ENCODE measurements around the gene UBB.

GRCh38 chr17:16358394-16358793 is 22.5 kb upstream of the UBB start:
- TF ChIP-seq POLR2AphosphoS5 (IDR thresholded peaks at IDR 0.05; ENCODE audit: low read depth, low read length) (no peak), CTCF (IDR thresholded peaks at IDR 0.05) (no peak), TCF7L2 (IDR thresholded peaks at IDR 0.05; ENCODE audit: low read depth, low read length) (no peak), REST (IDR thresholded peaks at IDR 0.05; ENCODE audit: insufficient read depth in 1 of 2, low read depth in 2 of 2, low read length in 1 of 2) (no peak)

Measured in Panc1 (cell line).